Germinal center (tissue), 1 donor: ENCODE data around the gene CNTFR.
"Not testable (repeated sequence)": the region's sequence is repeated elsewhere in the genome, so short reads cannot be mapped to it uniquely, and the experiment has no call there.

ENCODE experiments used
- DNase-seq: peaks from one replicate; pipeline ENCODE4 v3.0.0; 2012; ENCODE audit warnings: mixed read lengths, low spot score

The CNTFR gene

GRCh38 chr9:34554211-34555001, 35.1 kb downstream of the CNTFR start:
- DNase-seq, result no peak

DNA sequence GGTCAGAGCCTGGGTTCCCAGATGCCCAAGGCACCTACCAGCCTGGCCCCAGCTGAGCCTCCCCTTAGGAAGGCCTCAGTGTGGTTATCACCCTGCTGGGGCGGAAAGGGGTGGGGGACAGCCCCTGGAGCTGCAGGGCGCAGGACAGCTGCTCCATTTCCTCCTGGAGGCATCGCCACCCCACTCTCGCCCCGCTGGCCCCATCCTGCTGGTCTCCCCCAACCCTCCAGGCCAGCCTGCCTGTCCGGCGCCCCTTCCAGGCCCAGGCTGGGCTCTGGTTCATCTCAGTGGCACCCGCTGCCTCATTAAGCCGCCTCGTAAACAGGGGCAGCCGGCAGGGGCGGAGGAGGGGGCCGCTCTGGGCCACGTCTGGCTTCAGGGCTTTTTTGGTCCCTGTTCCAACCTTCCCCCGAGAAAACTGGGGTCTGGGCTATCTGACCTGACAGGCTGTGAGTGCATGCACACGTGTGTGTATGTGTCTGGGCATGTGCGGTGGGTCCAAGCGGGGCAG, 36.0 kb downstream of the CNTFR start:
- no peak for DNase-seq

DNA sequence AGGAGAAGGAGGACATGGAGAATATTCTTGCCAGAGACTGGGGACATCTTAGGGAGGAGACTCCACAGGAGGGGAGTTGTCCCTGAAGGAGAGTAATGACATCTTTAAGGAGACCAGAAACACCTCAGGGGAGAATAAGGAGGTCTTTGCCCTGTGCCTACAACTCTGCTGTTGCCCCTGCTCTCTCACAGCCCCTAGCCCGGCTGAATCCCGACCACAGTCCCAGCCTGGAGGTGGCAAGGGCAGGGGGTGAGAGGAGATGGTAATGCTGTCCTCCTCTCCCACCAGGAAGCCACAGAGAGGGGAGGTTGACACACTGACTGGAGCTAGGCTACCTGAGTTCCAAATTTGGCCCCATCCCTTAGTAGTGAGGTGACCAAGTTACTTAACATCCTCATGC, 36.5 kb downstream of the CNTFR start:
- no peak for DNase-seq

DNA sequence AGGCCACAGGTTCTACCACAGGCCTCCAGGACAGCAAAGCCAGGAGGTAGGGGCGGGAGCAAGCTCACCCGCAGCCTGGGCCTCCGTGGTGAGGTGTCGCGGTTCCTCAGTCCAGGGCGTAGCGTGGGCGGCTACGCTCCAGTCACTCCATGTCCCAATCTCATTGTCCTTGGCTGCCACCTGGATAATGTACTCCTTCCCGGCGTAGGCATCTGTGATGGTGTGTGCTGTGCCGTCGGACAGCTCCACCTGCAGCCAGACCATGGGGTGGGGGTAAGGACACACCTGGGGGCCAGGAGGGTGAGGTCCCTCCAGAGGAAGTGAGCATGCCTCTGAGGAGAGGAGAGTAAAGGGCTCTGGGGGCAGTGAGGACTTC, 36.9 kb downstream of the CNTFR start:
- no peak for DNase-seq

- DNase-seq, result no peak
These were observed 37.5 kb downstream of the CNTFR start for GRCh38 chr9:34551751-34552605.

DNA sequence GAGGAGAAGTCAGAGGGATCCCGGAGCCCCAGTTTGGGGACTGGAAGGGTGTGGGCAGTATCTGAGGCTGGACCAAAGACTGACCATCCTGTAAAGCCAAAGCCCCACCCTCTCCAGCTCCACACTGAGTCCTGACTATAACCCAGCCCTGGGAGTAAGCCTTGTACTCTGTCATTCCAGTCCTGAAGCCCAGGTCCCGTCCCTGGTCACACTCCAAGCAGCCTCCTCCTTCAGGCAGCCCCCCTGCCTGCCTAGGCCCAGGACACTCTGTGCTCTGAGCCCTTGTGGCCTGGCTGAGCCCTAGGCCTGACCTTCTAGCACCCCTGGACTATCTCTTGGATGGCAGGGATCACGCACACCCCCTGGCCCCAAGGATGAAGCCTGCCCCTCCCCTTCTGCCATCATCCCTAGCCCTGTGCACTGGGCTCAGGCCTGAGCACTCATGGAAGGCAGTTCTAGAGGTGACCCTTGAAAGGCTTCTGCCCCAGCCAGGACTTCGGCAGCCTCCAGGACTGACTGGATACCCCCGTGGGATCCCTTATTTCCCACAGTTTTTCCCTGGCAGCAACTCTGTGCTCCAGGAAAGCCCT, 38.7 kb downstream of the CNTFR start:
- DNase-seq, result no peak

DNA sequence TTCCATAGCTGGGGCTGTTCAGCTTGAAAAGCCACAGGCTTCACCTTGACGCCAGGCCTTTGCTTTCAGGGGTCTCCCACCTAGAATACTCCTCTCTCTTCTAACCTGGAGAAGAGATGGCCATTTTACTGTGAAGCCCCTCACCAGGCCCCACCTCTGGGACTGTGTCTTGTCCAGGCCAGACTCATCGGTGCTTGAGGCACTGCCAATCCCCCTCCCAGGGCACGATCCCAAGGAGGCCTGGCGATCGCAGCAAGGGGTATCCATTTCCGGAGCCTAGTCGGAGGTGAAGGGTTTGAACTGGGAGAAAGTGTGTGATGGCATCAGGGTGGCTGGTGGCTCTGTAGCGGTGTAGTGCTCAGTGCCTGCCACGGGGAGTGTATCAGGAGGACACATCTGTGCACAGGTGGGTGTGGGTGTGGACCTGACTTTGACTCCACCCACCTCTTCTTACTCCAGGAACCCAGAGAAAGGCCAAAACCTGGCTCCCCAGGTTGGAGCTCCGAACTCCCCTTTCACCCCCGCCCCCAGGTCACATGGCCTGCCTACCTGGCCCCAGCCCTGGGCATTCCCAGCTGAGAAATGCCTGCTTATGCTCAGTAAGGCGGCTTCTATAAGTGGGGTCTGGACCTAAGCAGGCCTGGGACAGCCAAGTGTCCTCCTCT, 39.4 kb downstream of the CNTFR start:
- no peak for DNase-seq

DNA sequence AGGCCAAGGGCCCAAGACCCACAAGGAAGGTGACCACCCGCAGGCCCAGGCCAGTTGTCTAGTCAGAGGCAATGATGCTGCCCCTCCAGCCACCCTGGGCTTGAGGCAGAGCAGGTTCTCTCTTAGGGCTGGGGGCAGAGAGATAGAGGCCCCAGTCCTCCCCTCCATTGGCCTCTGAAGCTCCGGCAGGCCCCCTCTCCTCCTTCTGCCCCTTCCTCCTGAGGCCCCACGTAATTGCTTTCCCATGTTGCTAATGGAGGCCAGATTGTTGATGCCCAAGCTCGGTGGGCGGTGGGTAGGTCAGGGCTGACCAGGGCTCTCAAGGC, 40.2 kb downstream of the CNTFR start:
- DNase-seq, result no peak

DNA sequence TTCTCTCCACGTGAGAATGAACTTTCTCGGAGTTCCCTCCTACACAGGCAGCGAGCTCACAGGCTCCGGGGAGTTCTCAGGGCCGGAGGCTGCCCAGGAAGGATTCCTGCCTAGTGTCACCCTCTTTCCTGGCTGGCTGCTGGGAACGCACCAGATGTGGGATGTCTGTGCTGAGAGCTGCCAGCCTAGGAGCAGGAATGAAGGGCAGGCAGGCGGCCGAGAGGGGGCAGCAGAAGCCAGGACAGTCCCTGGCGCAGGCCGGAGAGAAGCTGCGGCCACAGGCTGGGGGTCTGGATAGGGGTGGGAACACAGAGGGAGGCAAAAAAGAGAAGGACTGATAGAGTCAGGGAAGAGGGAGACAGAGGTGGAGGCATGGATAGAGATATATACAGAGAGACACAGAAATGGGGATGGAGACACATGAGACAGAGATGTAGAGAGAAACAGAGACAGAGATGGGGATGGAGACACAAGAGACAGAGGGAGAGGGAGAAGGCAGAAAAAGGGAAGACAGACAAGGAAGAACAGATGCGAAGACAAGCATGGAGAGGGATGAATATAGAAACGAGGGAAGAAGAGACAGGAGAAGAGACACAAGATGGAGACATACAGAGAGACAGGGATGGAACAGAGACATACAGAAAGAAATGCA, 41.4 kb downstream of the CNTFR start:
- DNase-seq, result peak; percentile 36

DNA sequence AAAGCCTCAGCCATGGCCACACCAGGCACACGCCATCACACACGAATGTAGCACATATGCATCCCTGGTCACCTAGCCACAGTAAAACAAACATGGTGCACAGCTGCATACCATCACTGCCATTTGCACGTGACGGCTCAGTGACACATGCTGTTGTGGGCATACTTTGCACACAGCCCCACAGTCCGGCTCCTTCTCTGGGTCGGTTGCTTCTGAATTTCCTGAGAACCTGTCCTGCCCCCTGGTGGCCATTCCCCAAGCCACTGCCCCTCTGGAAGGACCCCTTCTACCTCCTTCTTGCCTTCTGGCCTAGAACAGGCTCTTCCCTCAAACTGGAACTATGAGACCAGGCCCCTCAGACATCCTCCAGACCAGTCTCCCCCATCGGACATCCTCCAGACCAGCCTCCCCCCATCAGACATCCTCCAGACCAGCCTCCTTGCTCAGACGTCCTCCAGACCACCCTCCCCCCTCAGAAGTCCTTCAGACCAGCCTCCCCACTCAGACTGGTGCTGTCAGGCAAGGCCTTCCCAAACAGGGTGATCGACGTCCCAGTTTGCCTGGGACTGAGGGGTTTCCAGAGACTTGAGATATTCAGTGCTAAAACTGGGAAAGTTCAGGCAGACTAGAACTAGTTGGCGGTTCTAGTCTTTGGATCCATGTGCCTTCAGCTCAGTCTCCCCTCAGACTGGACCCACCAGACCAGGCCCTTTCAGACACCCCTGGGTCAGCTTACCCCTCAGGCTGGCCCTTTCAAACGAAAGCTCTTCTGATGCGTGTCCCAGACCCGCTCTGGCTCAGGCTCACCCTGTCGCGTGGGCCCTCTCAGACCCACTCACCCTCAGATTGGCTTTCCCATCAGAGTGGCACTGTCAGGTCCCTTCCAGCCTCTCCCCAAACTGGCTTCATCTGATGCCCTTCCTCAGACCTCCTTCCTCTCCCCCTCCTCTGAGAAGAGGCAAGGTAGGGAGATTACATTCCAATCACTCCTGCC, 42.4 kb downstream of the CNTFR start:
- peak; percentile 55 for DNase-seq

GRCh38 chr9:34546102-34546833, 43.3 kb downstream of the CNTFR start:
- DNase-seq, result no peak

DNA sequence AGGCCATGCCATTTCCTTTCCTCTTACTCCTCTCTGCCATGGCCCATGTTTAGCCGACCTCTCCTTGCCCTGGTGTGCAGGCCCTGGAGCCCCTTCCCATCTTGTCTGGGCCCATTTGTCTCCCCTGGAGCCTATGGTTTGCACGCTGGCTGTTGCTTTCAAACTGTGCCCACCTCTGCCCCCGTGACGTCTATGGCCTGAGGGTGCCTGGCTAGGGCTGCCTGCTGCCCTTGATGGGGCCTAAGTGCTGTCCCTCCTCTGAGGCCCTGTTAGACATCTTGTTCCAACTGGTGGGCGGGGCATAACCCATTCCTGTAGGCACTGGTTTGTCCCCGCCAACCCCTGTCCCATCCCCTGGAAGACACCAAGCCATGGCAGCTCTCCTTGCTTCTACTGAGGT, 44.0 kb downstream of the CNTFR start:
- no peak for DNase-seq

- no peak for DNase-seq
These were observed 45.5 kb downstream of the CNTFR start for GRCh38 chr9:34544035-34544434.

- DNase-seq, result no peak
These were observed 48.0 kb downstream of the CNTFR start for GRCh38 chr9:34541540-34541939.

- no peak for DNase-seq
These were observed 48.7 kb downstream of the CNTFR start for GRCh38 chr9:34540827-34541226.

DNA sequence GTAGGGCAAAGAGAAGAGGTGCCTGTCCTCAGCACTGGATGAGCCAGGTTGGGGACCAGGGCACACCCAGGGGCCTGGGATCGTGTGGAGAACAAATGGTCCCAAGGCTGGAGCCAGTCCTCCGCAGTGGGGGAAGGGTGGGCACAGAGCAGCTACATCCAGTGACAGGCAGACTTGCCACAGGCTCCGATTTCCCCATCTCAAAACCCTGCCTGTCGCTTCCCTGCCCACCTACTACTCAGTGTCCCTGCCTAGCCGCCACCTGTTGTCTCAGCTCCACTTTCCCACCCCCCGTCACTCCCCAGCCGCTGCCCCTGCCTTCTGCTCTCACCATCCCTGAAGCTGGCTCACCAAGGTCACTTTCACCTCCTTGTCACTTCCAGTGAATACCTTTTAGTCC, 52.8 kb downstream of the CNTFR start:
- no peak for DNase-seq

GRCh38 chr9:34532041-34532440, 57.5 kb downstream of the CNTFR start:
- DNase-seq, result not testable (repeated sequence)

- no peak for DNase-seq
These were observed 63.5 kb downstream of the CNTFR start for GRCh38 chr9:34526026-34526425.

- no peak for DNase-seq
These were observed 65.2 kb downstream of the CNTFR start for GRCh38 chr9:34524349-34524748.
